Measurements from ENCODE around the gene STMN1. TPM values are rescaled to one million over a fixed set of nuclear protein-coding genes. Genes with fewer than 3 reads are reported as not detected.
"Not testable (repeated sequence)": the region's sequence is repeated elsewhere in the genome, so short reads cannot be mapped to it uniquely, and the experiment has no call there.

Gene STMN1
- total RNA-seq, 1 experiment from 2014 or later: 242 TPM

GRCh38 chr1:25936947-25937346 lies 30.7 kb upstream of the STMN1 start:
- CTCF ChIA-PET: no interaction called here
- no peak for DNase-seq
- peaks cover 32% of the 10 kb centered on the region for H3K27me3 Mint-ChIP-seq (ENCODE audit: unreplicated experiment)
- TF ChIP-seq CTCF (IDR thresholded peaks at IDR 0.05; ENCODE audit: unreplicated experiment): no peak
- no peaks in the 10 kb centered on the region for H3K4me1 Mint-ChIP-seq (ENCODE audit: low read depth, unreplicated experiment)
- H3K27ac Mint-ChIP-seq (ENCODE audit: unreplicated experiment): no peak overlapping the region
- H3K4me3 Mint-ChIP-seq (ENCODE audit: low read depth, unreplicated experiment): no peak overlapping the region
- no TSS peak for BruUV-seq (replicated peaks)
- no peaks in the 10 kb centered on the region for H3K36me3 Mint-ChIP-seq (ENCODE audit: insufficient read depth, unreplicated experiment)
- intact Hi-C loops (cut with micrococcal nuclease; ENCODE audit: unreplicated experiment): no loop called here
- H3K9me3 Mint-ChIP-seq (ENCODE audit: low read depth, unreplicated experiment): no peaks in the 10 kb centered on the region

- Mint-ChIP-seq H3K4me3 (ENCODE audit: low read depth, unreplicated experiment) (no peak overlapping the region), H3K27me3 (ENCODE audit: unreplicated experiment) (peaks cover 49% of the 10 kb centered on the region), H3K4me1 (ENCODE audit: low read depth, unreplicated experiment) (no peaks in the 10 kb centered on the region), H3K36me3 (ENCODE audit: insufficient read depth, unreplicated experiment) (no peaks in the 10 kb centered on the region), H3K9me3 (ENCODE audit: low read depth, unreplicated experiment) (no peaks in the 10 kb centered on the region), H3K27ac (ENCODE audit: unreplicated experiment) (no peak overlapping the region)
- CTCF ChIA-PET: no interaction called here
- TF ChIP-seq CTCF (IDR thresholded peaks at IDR 0.05; ENCODE audit: unreplicated experiment): no peak
- DNase-seq: no peak
- intact Hi-C loops (cut with micrococcal nuclease; ENCODE audit: unreplicated experiment): no loop called here
- no TSS peak for BruUV-seq (replicated peaks)
These were observed 27.5 kb upstream of the STMN1 start for GRCh38 chr1:25933479-25934365.

DNA sequence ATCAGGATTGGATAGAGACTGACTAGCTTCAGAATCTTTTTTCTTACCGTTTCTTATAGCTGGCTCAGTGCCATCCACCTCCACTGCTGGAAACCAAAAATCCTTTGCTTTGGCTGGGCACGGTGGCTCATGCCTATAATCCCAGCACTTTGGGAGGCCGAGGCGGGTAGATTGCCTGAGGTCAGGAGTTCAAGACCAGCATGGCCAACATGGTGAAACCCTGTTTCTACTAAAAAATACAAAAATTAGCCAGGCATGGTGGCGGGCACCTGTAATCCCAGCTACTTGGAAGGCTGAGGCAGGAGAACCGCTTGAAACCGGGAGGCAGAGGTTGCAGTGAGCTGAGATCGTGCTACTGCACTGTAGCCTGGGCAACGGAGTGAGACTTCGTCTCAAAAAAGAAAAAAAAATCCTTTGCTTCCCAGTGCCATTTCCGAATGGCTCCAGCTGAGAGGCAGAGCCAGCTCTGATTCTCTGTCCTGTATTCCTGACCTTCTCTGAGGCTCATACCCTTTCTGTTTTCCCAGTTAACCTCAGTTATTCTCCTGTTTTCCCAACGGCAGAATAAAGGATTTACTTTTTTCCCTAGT lies 26.7 kb upstream of the STMN1 start:
- H3K36me3 Mint-ChIP-seq (ENCODE audit: insufficient read depth, unreplicated experiment); DNase-seq; CTCF ChIA-PET; H3K4me3 Mint-ChIP-seq (ENCODE audit: low read depth, unreplicated experiment); H3K9me3 Mint-ChIP-seq (ENCODE audit: low read depth, unreplicated experiment); H3K27ac Mint-ChIP-seq (ENCODE audit: unreplicated experiment); BruUV-seq (replicated peaks); H3K4me1 Mint-ChIP-seq (ENCODE audit: low read depth, unreplicated experiment); intact Hi-C loops (cut with micrococcal nuclease; ENCODE audit: unreplicated experiment): not testable (repeated sequence)
- H3K27me3 Mint-ChIP-seq (ENCODE audit: unreplicated experiment): peaks cover 49% of the 10 kb centered on the region

GRCh38 chr1:25932321-25932720 lies 26.1 kb upstream of the STMN1 start:
- peaks cover 49% of the 10 kb centered on the region for H3K27me3 Mint-ChIP-seq (ENCODE audit: unreplicated experiment)
- intact Hi-C loops (cut with micrococcal nuclease; ENCODE audit: unreplicated experiment): no loop called here
- H3K4me3 Mint-ChIP-seq (ENCODE audit: low read depth, unreplicated experiment): no peak overlapping the region
- H3K27ac Mint-ChIP-seq (ENCODE audit: unreplicated experiment): no peak overlapping the region
- CTCF ChIA-PET: interaction anchor here (0.6 kb wide), 1 partner anchor 18 kb away, joined by 4 read pairs; no protein-coding TSS in a partner anchor
- H3K9me3 Mint-ChIP-seq (ENCODE audit: low read depth, unreplicated experiment): no peaks in the 10 kb centered on the region
- no peak for DNase-seq
- no peak for TF ChIP-seq CTCF (IDR thresholded peaks at IDR 0.05; ENCODE audit: unreplicated experiment)
- no TSS peak for BruUV-seq (replicated peaks)
- H3K36me3 Mint-ChIP-seq (ENCODE audit: insufficient read depth, unreplicated experiment): no peaks in the 10 kb centered on the region
- H3K4me1 Mint-ChIP-seq (ENCODE audit: low read depth, unreplicated experiment): no peaks in the 10 kb centered on the region

DNA sequence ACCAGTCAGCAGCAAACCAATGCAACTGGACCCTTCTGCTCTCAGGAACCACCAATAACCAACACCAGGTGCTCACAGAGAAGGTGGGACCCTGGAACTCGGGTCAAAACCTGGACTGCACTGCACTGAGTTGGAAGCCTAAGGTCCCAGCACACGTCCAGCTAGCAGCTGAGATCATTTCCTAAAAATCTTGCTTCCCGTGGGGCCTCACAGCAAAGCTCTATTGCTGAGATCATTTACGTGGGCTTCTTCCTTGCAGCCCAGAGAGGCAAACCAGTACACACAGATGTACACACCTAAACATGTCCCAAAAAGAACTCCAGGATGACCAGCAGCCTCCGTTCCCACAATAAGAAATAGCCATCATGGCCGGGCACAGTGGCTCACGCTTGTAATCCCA lies 22.8 kb upstream of the STMN1 start:
- CTCF ChIA-PET: no interaction called here
- no peak overlapping the region for H3K27ac Mint-ChIP-seq (ENCODE audit: unreplicated experiment)
- no peak overlapping the region for H3K4me3 Mint-ChIP-seq (ENCODE audit: low read depth, unreplicated experiment)
- H3K9me3 Mint-ChIP-seq (ENCODE audit: low read depth, unreplicated experiment): no peaks in the 10 kb centered on the region
- H3K4me1 Mint-ChIP-seq (ENCODE audit: low read depth, unreplicated experiment): no peaks in the 10 kb centered on the region
- no peak for DNase-seq
- intact Hi-C loops (cut with micrococcal nuclease; ENCODE audit: unreplicated experiment): no loop called here
- BruUV-seq (replicated peaks): no TSS peak
- TF ChIP-seq CTCF (IDR thresholded peaks at IDR 0.05; ENCODE audit: unreplicated experiment): no peak
- peaks cover 57% of the 10 kb centered on the region for H3K27me3 Mint-ChIP-seq (ENCODE audit: unreplicated experiment)
- no peaks in the 10 kb centered on the region for H3K36me3 Mint-ChIP-seq (ENCODE audit: insufficient read depth, unreplicated experiment)

All from Calu3 (cell line).